HG02610 (cell line): ENCODE measurements around the gene COL8A1.
A peak's percentile ranks its signal among the peaks of the same experiment; 100 is the strongest.

Experiments used
- ATAC-seq: cut with Tn5 transposase; IDR thresholded peaks from one replicate; pipeline ENCODE4 v1.9.1; 2021; ENCODE audit warnings: mild to moderate bottlenecking, moderate library complexity; ENCODE audit not compliant: unreplicated experiment

COL8A1 gene

GRCh38 chr3:99668044-99668443 lies 29.6 kb downstream of the COL8A1 start:
- no peak for ATAC-seq

GRCh38 chr3:99669879-99670555 lies 31.6 kb downstream of the COL8A1 start:
- ATAC-seq, result no peak

- no peak for ATAC-seq
Measured at GRCh38 chr3:99670556-99670950, 32.2 kb downstream of the COL8A1 start.

- ATAC-seq, result no peak
Measured at GRCh38 chr3:99674086-99674789, 35.8 kb downstream of the COL8A1 start.

- ATAC-seq, result no peak
Measured at GRCh38 chr3:99678023-99678422, 39.6 kb downstream of the COL8A1 start.

GRCh38 chr3:99678896-99679295 lies 40.5 kb downstream of the COL8A1 start:
- ATAC-seq, result no peak

GRCh38 chr3:99681512-99681911 lies 43.1 kb downstream of the COL8A1 start:
- ATAC-seq, result no peak

GRCh38 chr3:99681976-99682375 lies 43.6 kb downstream of the COL8A1 start:
- ATAC-seq, result no peak

- ATAC-seq, result no peak
Measured at GRCh38 chr3:99683465-99683864, 45.1 kb downstream of the COL8A1 start.

- ATAC-seq, result no peak
Measured at GRCh38 chr3:99683876-99684275, 45.5 kb downstream of the COL8A1 start.

- no peak for ATAC-seq
Measured at GRCh38 chr3:99684644-99685043, 46.2 kb downstream of the COL8A1 start.

- ATAC-seq, result no peak
Measured at GRCh38 chr3:99686469-99686868, 48.1 kb downstream of the COL8A1 start.

- ATAC-seq, result peak; percentile 68
Measured at GRCh38 chr3:99686955-99687612, 48.7 kb downstream of the COL8A1 start.

GRCh38 chr3:99690761-99691369 lies 52.5 kb downstream of the COL8A1 start:
- no peak for ATAC-seq

GRCh38 chr3:99693636-99694035 lies 55.2 kb downstream of the COL8A1 start:
- ATAC-seq, result no peak

GRCh38 chr3:99696497-99696896 lies 58.1 kb downstream of the COL8A1 start:
- no peak for ATAC-seq

- ATAC-seq, result no peak
Measured at GRCh38 chr3:99697250-99697649, 58.9 kb downstream of the COL8A1 start.

- no peak for ATAC-seq
Measured at GRCh38 chr3:99698932-99699331, 60.5 kb downstream of the COL8A1 start.

GRCh38 chr3:99699841-99700240 lies 61.4 kb downstream of the COL8A1 start:
- no peak for ATAC-seq

GRCh38 chr3:99700631-99701268 lies 62.4 kb downstream of the COL8A1 start:
- no peak for ATAC-seq
